ENCODE data around the gene TEX50.
A peak's percentile ranks its signal among the peaks of the same experiment; 100 is the strongest.
"Not testable (repeated sequence)": the region's sequence is repeated elsewhere in the genome, so short reads cannot be mapped to it uniquely, and the experiment has no call there.

TEX50 gene

GRCh38 chr1:173663159-173663558 is 28.0 kb downstream of the TEX50 start:
- no peak for DNase-seq (ENCODE audit: low spot score)

GRCh38 chr1:173666646-173667045 is 31.5 kb downstream of the TEX50 start:
- DNase-seq (ENCODE audit: low spot score), result no peak

GRCh38 chr1:173669491-173669941 is 34.4 kb downstream of the TEX50 start, which contains the start of gene ANKRD45:
TSS of gene ANKRD45 (minus strand) at chr1:173669851. CDS start at chr1:173659418, 10,433 bp downstream.
- DNase-seq (ENCODE audit: low spot score), result peak; percentile 21

GRCh38 chr1:173674496-173674895 is 39.4 kb downstream of the TEX50 start:
- not testable (repeated sequence) for DNase-seq (ENCODE audit: low spot score)

- DNase-seq (ENCODE audit: low spot score), result not testable (repeated sequence)
Measured at GRCh38 chr1:173680152-173680551, 45.0 kb downstream of the TEX50 start.

GRCh38 chr1:173682184-173682583 is 47.0 kb downstream of the TEX50 start:
- DNase-seq (ENCODE audit: low spot score), result no peak

- not testable (repeated sequence) for DNase-seq (ENCODE audit: low spot score)
Measured at GRCh38 chr1:173683838-173684237, 48.7 kb downstream of the TEX50 start.

- not testable (repeated sequence) for DNase-seq (ENCODE audit: low spot score)
Measured at GRCh38 chr1:173685121-173685520, 50.0 kb downstream of the TEX50 start.
